ENCODE results near the gene CBL.
A peak's percentile ranks its signal among the peaks of the same experiment; 100 is the strongest.

CBL gene

GRCh38 chr11:119277660-119278059, 71.5 kb downstream of the CBL start:
- no peak for DNase-seq

- DNase-seq: no peak
These were observed 76.4 kb downstream of the CBL start for GRCh38 chr11:119282495-119282894.

- DNase-seq: no peak
These were observed 78.4 kb downstream of the CBL start for GRCh38 chr11:119284344-119285157.

- DNase-seq: no peak
These were observed 79.3 kb downstream of the CBL start for GRCh38 chr11:119285431-119285830.

- no peak for DNase-seq
These were observed 82.1 kb downstream of the CBL start for GRCh38 chr11:119288219-119288618.

GRCh38 chr11:119290894-119291497, 84.9 kb downstream of the CBL start:
- no peak for DNase-seq

- no peak for DNase-seq
These were observed 87.3 kb downstream of the CBL start for GRCh38 chr11:119293461-119293860.

GRCh38 chr11:119295178-119295577, 89.0 kb downstream of the CBL start:
- no peak for DNase-seq

- no peak for DNase-seq
These were observed 91.8 kb downstream of the CBL start for GRCh38 chr11:119297938-119298337.

- no peak for DNase-seq
These were observed 92.6 kb downstream of the CBL start for GRCh38 chr11:119298726-119299125.

GRCh38 chr11:119299416-119299815, 93.3 kb downstream of the CBL start:
- DNase-seq: no peak

- no peak for DNase-seq
These were observed 94.2 kb downstream of the CBL start for GRCh38 chr11:119300198-119300964.

GRCh38 chr11:119303227-119303718, 97.1 kb downstream of the CBL start:
- no peak for DNase-seq

- no peak for DNase-seq
These were observed 99.6 kb downstream of the CBL start for GRCh38 chr11:119305556-119306372.

GRCh38 chr11:119306373-119306890, 100.3 kb downstream of the CBL start:
- peak; percentile 36 for DNase-seq

- DNase-seq: no peak
These were observed 101.1 kb downstream of the CBL start for GRCh38 chr11:119307219-119307618.

GRCh38 chr11:119307974-119308373, 101.8 kb downstream of the CBL start:
- no peak for DNase-seq

GRCh38 chr11:119309411-119309810, 103.3 kb downstream of the CBL start:
- no peak for DNase-seq

- DNase-seq: no peak
These were observed 104.0 kb downstream of the CBL start for GRCh38 chr11:119309953-119310681.

GRCh38 chr11:119310682-119311052, 104.5 kb downstream of the CBL start:
- no peak for DNase-seq

- no peak for DNase-seq
These were observed 108.6 kb downstream of the CBL start for GRCh38 chr11:119314726-119315125.
